Measurements from ENCODE around the gene CCDC85C. TPM values are rescaled to one million over a fixed set of nuclear protein-coding genes. Genes with fewer than 3 reads are reported as not detected.

CCDC85C gene
- polyA plus RNA-seq, 1 of the 3 experiments (the other 2 are of a cell fraction) = 9.6 TPM

DNA sequence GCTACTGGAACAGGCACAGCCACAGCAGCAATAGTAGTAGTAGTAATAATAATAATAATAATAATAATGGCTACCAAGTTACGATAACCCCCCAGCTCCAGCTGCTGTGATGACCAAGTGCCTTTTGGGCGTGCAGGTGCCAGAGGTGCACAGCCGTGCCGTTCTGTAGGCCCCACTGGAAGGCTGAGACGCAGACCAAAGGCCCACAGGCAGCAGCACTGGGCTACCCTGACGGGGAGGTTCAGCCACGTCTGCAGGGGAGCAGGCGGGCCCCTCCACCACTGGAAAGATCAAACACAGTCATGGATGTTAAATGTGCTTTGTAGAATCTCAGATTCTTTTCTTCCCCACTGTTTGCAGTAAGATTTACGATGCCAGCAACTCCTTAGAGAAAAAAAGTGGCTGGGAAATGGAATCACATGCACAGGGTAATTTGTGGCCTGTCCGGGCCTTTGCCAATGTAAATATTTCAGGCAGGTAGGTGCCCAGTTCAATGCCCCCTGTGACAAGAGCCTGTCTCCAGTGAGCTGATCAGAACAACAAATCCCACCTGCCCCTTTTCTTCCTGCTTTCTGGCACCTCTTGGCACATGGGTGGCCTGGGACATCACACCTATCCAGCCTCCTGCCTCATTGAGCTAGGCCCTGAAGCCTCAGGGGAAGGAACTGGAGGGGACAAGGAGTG is 32.6 kb downstream of the CCDC85C start:
- H3K9me2 ChIP-seq = no peaks in the 10 kb centered on the region
- H3K9me3 ChIP-seq = no peaks in the 10 kb centered on the region
- POLR2A ChIA-PET = interaction anchor here (0.9 kb wide), 2 partner anchors 10 to 33 kb away, joined by 3 to 4 read pairs; partner anchors contain the start of gene CCDC85C
- H3K4me3 ChIP-seq (ENCODE audit: low read depth in 2 of 2, low read length in 1 of 2) = no peak overlapping the region
- H3K79me2 ChIP-seq (ENCODE audit: insufficient read depth) = peaks cover 60% of the 10 kb centered on the region
- H3K27ac ChIP-seq (ENCODE audit: low read depth in 2 of 2, low read length in 1 of 2) = peak overlapping the region in 1 of 2 experiments; percentile 95; a peak in 2 of 4 replicates
- H3K9ac ChIP-seq = no peak overlapping the region
- peaks cover 48 to 99% of the 10 kb centered on the region in 2 experiments for H3K4me1 ChIP-seq (ENCODE audit: control insufficient read depth in 1 of 2, insufficient read depth in 2 of 2, low read depth in 1 of 2, low read length in 1 of 2)
- H3F3A ChIP-seq (replicated peaks; ENCODE audit: insufficient read depth) = peaks cover 14% of the 10 kb centered on the region
- peaks cover 55% of the 10 kb centered on the region for H4K20me1 ChIP-seq (ENCODE audit: insufficient read depth)
- CTCF ChIA-PET = interaction anchor here (1.2 to 4.8 kb wide), 5 partner anchors 9 to 57 kb away, joined by 3 to 30 read pairs (median 12); partner anchors contain the start of gene CCDC85C
- no peak for DNase-seq
- H3K27me3 ChIP-seq (ENCODE audit: insufficient read depth) = no peaks in the 10 kb centered on the region
- TF ChIP-seq EZH2phosphoT487 (IDR thresholded peaks at IDR 0.05; ENCODE audit: borderline replicate concordance, low read depth) (no peak), RXRA (IDR thresholded peaks at IDR 0.05; ENCODE audit: borderline replicate concordance, low read depth) (no peak), SIN3A (IDR thresholded peaks at IDR 0.05; ENCODE audit: borderline replicate concordance, low read depth, low read length) (no peak), FOXM1 (IDR thresholded peaks at IDR 0.05; ENCODE audit: low read depth) (no peak), EP300 (IDR thresholded peaks at IDR 0.05; ENCODE audit: borderline replicate concordance in 1 of 2, low read depth in 1 of 2, low read length in 1 of 2) (no peak), RCOR1 (IDR thresholded peaks at IDR 0.05; ENCODE audit: low read length) (no peak), POLR2AphosphoS5 (IDR thresholded peaks at IDR 0.05; ENCODE audit: low read depth, low read length) (no peak), MEF2A (IDR thresholded peaks at IDR 0.05; ENCODE audit: borderline replicate concordance, low read depth) (no peak), GABPA (IDR thresholded peaks at IDR 0.05; ENCODE audit: low read depth) (no peak), ELF1 (IDR thresholded peaks at IDR 0.05) (no peak), MXI1 (IDR thresholded peaks at IDR 0.05; ENCODE audit: low read depth, low read length) (no peak), RFX5 (IDR thresholded peaks at IDR 0.05; ENCODE audit: low read length) (no peak), GATA2 (CRISPR knock-in tag; IDR thresholded peaks at IDR 0.05) (no peak)
- TF ChIP-seq, protein P1, sequence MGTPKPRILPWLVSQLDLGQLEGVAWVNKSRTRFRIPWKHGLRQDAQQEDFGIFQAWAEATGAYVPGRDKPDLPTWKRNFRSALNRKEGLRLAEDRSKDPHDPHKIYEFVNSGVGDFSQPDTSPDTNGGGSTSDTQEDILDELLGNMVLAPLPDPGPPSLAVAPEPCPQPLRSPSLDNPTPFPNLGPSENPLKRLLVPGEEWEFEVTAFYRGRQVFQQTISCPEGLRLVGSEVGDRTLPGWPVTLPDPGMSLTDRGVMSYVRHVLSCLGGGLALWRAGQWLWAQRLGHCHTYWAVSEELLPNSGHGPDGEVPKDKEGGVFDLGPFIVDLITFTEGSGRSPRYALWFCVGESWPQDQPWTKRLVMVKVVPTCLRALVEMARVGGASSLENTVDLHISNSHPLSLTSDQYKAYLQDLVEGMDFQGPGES (IDR thresholded peaks at IDR 0.05; ENCODE audit: low read depth, low read length) = no peak
- TF ChIP-seq, protein P2, sequence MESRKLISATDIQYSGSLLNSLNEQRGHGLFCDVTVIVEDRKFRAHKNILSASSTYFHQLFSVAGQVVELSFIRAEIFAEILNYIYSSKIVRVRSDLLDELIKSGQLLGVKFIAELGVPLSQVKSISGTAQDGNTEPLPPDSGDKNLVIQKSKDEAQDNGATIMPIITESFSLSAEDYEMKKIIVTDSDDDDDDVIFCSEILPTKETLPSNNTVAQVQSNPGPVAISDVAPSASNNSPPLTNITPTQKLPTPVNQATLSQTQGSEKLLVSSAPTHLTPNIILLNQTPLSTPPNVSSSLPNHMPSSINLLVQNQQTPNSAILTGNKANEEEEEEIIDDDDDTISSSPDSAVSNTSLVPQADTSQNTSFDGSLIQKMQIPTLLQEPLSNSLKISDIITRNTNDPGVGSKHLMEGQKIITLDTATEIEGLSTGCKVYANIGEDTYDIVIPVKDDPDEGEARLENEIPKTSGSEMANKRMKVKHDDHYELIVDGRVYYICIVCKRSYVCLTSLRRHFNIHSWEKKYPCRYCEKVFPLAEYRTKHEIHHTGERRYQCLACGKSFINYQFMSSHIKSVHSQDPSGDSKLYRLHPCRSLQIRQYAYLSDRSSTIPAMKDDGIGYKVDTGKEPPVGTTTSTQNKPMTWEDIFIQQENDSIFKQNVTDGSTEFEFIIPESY (IDR thresholded peaks at IDR 0.05; ENCODE audit: borderline replicate concordance, low read depth) = no peak
- 52% methylated on average over 5 of the region's 10 CpGs for WGBS (ENCODE audit: low lambda C conversion rate)
- no peaks in the 10 kb centered on the region for H3K36me3 ChIP-seq (replicated peaks in 1 of 2; ENCODE audit: control insufficient read depth in 1 of 2, insufficient read depth in 2 of 2, low read length in 1 of 2)
- H2AFZ ChIP-seq (ENCODE audit: low read depth) = no peak overlapping the region
- H3K4me2 ChIP-seq = no peak overlapping the region
